Hepatocyte (in vitro differentiated cells): ENCODE data around the gene ARHGAP45.

ENCODE experiments used
- CTCF ChIP-seq: fragments of 200-600 bp; sonication (generic); IDR thresholded peaks from 2 replicates; pipeline ENCODE4 v1.5.1; 2016; ENCODE audit warnings: antibody characterized with exemption, mild to moderate bottlenecking; ENCODE audit not compliant: poor library complexity
- EZH2 ChIP-seq: fragments of 200-600 bp; sonication (generic); IDR thresholded peaks from 2 replicates; pipeline ENCODE4 v1.6.1; 2016; ENCODE audit warnings: antibody characterized with exemption, mild to moderate bottlenecking, borderline replicate concordance

GRCh38 chr19:1084024-1084868 is 17.3 kb downstream of the ARHGAP45 start:
- TF ChIP-seq CTCF = no peak
- TF ChIP-seq EZH2 = no peak
